Endothelial cell (in vitro differentiated cells): ENCODE measurements around the gene CDCP1. TPM values are rescaled to one million over a fixed set of nuclear protein-coding genes. Genes with fewer than 3 reads are reported as not detected.

Experiments
- DNase-seq: peaks from one replicate; pipeline ENCODE4 v3.0.0; 2021; ENCODE audit warnings: low spot score
- H3K27ac Mint-ChIP-seq: one replicate; pipeline ENCODE4 v1.8.0; 2021; ENCODE audit warnings: mixed read lengths, inconsistent platforms; ENCODE audit not compliant: unreplicated experiment
- H3K27me3 Mint-ChIP-seq: one replicate; pipeline ENCODE4 v1.8.0; 2021; ENCODE audit warnings: mild to moderate bottlenecking, moderate library complexity, mixed read lengths, inconsistent platforms; ENCODE audit not compliant: unreplicated experiment
- H3K36me3 Mint-ChIP-seq: one replicate; pipeline ENCODE4 v1.8.0; 2021; ENCODE audit warnings: mild to moderate bottlenecking, low read depth, mixed read lengths, inconsistent platforms; ENCODE audit not compliant: unreplicated experiment
- H3K4me1 Mint-ChIP-seq: one replicate; pipeline ENCODE4 v1.8.0; 2021; ENCODE audit warnings: mild to moderate bottlenecking, mixed read lengths, inconsistent platforms; ENCODE audit not compliant: unreplicated experiment
- H3K4me3 Mint-ChIP-seq: one replicate; pipeline ENCODE4 v1.8.0; 2021; ENCODE audit warnings: mild to moderate bottlenecking, mixed read lengths, inconsistent platforms; ENCODE audit not compliant: unreplicated experiment
- H3K9me3 Mint-ChIP-seq: one replicate; pipeline ENCODE4 v1.8.0; 2021; ENCODE audit warnings: mixed read lengths, inconsistent platforms; ENCODE audit not compliant: unreplicated experiment
- total RNA-seq: library from RNA; stranded (reverse); fragmentation: NEBNext Ultra II Directional; extraction: Animal tissue kit (Norgen Biotek cat#: 25700); gene quantifications from one replicate; pipeline ENCODE4 v1.2.1, GENCODE V29; 2021; ENCODE audit not compliant: unreplicated experiment
- TF ChIP-seq, protein P1 (sequence below): fragments of 200-600 bp; sonication (generic); IDR thresholded peaks from one replicate; pipeline ENCODE4 v1.5.0; 2021; ENCODE audit warnings: antibody characterized with exemption; ENCODE audit not compliant: unreplicated experiment

Gene CDCP1
- total RNA-seq, 1 donor from 2014 or later, result 0.26 TPM

DNA sequence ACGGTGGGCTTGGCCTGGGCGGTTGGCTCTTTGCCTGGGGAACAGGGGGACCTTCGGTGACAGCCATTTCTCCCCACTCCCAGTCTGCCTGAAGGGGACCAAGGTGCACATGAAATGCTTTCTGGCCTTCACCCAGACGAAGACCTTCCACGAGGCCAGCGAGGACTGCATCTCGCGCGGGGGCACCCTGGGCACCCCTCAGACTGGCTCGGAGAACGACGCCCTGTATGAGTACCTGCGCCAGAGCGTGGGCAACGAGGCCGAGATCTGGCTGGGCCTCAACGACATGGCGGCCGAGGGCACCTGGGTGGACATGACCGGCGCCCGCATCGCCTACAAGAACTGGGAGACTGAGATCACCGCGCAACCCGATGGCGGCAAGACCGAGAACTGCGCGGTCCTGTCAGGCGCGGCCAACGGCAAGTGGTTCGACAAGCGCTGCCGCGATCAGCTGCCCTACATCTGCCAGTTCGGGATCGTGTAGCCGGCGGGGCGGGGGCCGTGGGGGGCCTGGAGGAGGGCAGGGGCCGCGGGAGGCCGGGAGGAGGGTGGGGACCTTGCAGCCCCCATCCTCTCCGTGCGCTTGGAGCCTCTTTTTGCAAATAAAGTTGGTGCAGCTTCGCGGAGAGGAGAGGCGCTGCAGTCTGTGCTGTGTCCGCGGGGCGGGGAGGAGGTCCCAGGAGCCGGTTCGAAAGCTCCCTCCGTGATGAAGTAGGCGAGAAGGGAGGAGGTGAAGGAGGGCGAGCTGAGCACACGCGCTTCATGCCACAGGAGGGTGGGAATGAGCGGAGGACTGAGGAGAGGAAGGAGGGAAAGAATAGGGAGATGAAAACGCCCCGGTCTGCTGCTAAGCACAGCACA is 110.5 kb downstream of the CDCP1 start:
- peaks cover 5% of the 10 kb centered on the region for H3K27me3 Mint-ChIP-seq
- H3K4me1 Mint-ChIP-seq, result peaks cover 13% of the 10 kb centered on the region
- no peaks in the 10 kb centered on the region for H3K9me3 Mint-ChIP-seq
- peak; percentile 26 for DNase-seq
- TF ChIP-seq, protein P1, sequence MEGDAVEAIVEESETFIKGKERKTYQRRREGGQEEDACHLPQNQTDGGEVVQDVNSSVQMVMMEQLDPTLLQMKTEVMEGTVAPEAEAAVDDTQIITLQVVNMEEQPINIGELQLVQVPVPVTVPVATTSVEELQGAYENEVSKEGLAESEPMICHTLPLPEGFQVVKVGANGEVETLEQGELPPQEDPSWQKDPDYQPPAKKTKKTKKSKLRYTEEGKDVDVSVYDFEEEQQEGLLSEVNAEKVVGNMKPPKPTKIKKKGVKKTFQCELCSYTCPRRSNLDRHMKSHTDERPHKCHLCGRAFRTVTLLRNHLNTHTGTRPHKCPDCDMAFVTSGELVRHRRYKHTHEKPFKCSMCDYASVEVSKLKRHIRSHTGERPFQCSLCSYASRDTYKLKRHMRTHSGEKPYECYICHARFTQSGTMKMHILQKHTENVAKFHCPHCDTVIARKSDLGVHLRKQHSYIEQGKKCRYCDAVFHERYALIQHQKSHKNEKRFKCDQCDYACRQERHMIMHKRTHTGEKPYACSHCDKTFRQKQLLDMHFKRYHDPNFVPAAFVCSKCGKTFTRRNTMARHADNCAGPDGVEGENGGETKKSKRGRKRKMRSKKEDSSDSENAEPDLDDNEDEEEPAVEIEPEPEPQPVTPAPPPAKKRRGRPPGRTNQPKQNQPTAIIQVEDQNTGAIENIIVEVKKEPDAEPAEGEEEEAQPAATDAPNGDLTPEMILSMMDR, result no peak
- H3K4me3 Mint-ChIP-seq, result no peak overlapping the region
- peaks cover 3% of the 10 kb centered on the region for H3K36me3 Mint-ChIP-seq
- H3K27ac Mint-ChIP-seq, result no peak overlapping the region

DNA sequence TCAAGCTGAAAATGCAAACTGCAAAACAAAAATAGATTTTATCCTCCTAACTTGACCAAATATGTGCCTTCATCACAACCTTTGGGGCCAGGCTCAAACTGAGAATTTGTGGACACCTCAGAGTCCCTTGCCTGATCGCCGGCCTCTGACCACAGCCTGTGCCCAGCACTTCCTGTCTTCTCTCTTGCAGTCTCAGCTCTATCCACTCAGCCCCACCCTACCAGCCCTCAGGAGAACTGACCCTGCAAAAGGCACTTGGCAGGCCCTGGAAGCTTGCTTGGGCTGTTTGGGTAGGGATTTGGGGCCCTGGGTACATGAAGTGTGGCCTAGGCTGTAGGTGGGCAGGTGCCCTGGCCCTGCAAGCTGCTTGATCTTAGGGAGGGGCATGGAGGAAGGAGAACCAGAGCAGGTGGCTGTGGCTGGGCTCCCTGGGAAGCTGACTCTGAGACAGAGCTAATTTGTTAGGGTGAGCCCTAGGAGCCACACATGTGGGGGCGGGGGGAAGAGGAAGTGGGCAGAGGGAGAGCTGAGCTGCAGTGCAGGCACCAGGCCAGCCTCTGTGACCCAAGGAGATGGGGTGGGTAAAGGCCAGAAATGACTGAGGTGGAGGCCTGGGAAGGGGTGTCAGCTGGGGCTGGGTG is 111.4 kb downstream of the CDCP1 start:
- TF ChIP-seq, protein P1, result no peak
- peaks cover 5% of the 10 kb centered on the region for H3K27me3 Mint-ChIP-seq
- no peak overlapping the region for H3K27ac Mint-ChIP-seq
- H3K4me1 Mint-ChIP-seq, result peaks cover 13% of the 10 kb centered on the region
- no peak for DNase-seq
- no peaks in the 10 kb centered on the region for H3K9me3 Mint-ChIP-seq
- H3K36me3 Mint-ChIP-seq, result peaks cover 3% of the 10 kb centered on the region
- H3K4me3 Mint-ChIP-seq, result no peak overlapping the region

DNA sequence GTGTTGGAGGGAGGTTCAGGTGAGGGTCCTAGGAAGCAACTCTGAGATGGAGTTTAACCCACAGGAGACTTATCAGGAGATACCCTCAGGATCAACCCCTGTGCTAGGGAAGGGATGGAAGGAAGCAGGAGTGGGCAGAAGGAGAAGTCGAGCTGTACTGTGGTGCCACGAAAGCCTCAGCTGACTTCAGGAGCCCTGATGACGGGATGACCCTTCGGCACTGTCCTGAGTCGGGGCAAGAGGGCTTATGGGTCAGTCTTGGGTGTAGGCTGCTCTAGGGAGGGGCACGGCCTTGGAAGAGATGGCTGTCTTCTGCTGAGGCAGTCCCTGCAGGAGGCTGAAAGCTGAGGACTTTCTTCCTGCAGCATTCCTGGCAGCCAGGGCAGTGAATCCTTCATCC is 112.4 kb downstream of the CDCP1 start:
- TF ChIP-seq, protein P1, result no peak
- peaks cover 5% of the 10 kb centered on the region for H3K27me3 Mint-ChIP-seq
- no peak overlapping the region for H3K27ac Mint-ChIP-seq
- peaks cover 13% of the 10 kb centered on the region for H3K4me1 Mint-ChIP-seq
- no peak overlapping the region for H3K4me3 Mint-ChIP-seq
- peaks cover 3% of the 10 kb centered on the region for H3K36me3 Mint-ChIP-seq
- H3K9me3 Mint-ChIP-seq, result no peaks in the 10 kb centered on the region
- no peak for DNase-seq

Other genes starting within 250 kb of the CDCP1 start
- gene ZDHHC3, start 170.2 kb downstream of the CDCP1 start, total RNA-seq, result 135 TPM
- 33.2 TPM for gene EXOSC7, start 170.1 kb downstream of the CDCP1 start, total RNA-seq
- gene CLEC3B, start 120.1 kb downstream of the CDCP1 start, total RNA-seq, result 0.41 TPM
- gene TMEM158, start 79.9 kb upstream of the CDCP1 start, total RNA-seq, result 7.3 TPM
- gene LARS2, start 242.2 kb upstream of the CDCP1 start, total RNA-seq, result 22.5 TPM